CD14-positive monocyte (primary cell): ENCODE measurements around the gene SETD1A. TPM values are rescaled to one million over a fixed set of nuclear protein-coding genes. Genes with fewer than 3 reads are reported as not detected.

Experiments used
- DNase-seq, 3 donors: peaks; one replicate each; pipeline ENCODE4 v3.0.0-alpha.2; 2011 to 2022
- H2AFZ ChIP-seq: 2 replicates; pipeline ENCODE4 v1.6.0; 2012; ENCODE audit warnings: mild to moderate bottlenecking, low read depth, low read length, inconsistent platforms; ENCODE audit not compliant: insufficient read depth, poor library complexity, severe bottlenecking
- H3K27ac ChIP-seq, 2 donors: 1 replicate in 1 of 2; 2 replicates in 1 of 2; pipeline ENCODE4 v1.5.1; 2012 to 2013; ENCODE audit warnings: low read length in 2 of 2, control low read depth in 1 of 2, inconsistent platforms in 1 of 2, low read depth in 1 of 2, mild to moderate bottlenecking in 1 of 2
- H3K27me3 ChIP-seq, 2 donors: one replicate each; pipeline versions ENCODE4 v1.6.0 to v1.6.1; 2011 to 2013; ENCODE audit warnings: low read length in 2 of 2; ENCODE audit not compliant: control insufficient read depth in 2 of 2, insufficient read depth in 2 of 2
- H3K36me3 ChIP-seq, 2 donors: replicated peaks in 1 of 2; 1 replicate in 1 of 2; 2 replicates in 1 of 2; pipeline versions ENCODE4 v1.5.1 to v1.6.1; 2012 to 2013; ENCODE audit warnings: low read length in 2 of 2, control low read depth in 1 of 2, inconsistent platforms in 1 of 2, mild to moderate bottlenecking in 1 of 2; ENCODE audit not compliant: insufficient read depth in 2 of 2, control insufficient read depth in 1 of 2
- H3K4me1 ChIP-seq, 2 donors: 1 replicate in 1 of 2; 2 replicates in 1 of 2; pipeline versions ENCODE4 v1.5.1 to v1.6.1; 2012 to 2013; ENCODE audit warnings: low read length in 2 of 2, control low read depth in 1 of 2, inconsistent platforms in 1 of 2, mild to moderate bottlenecking in 1 of 2, moderate library complexity in 1 of 2; ENCODE audit not compliant: insufficient read depth in 2 of 2, control insufficient read depth in 1 of 2
- H3K4me2 ChIP-seq: replicated peaks from 2 replicates; pipeline ENCODE3; 2012; ENCODE audit warnings: low read length, moderate library complexity, mild to moderate bottlenecking; ENCODE audit not compliant: poor library complexity, severe bottlenecking; ENCODE audit errors: extremely low read depth
- H3K4me3 ChIP-seq, 3 experiments: fragments of 200-600 bp in 1 of 3; sonication (generic) in 1 of 3; replicated peaks in 1 of 3; 1 replicate in 2 of 3; 2 replicates in 1 of 3; pipeline ENCODE4 v1.5.1; 2011 to 2013; ENCODE audit warnings: low read length in 3 of 3, mild to moderate bottlenecking in 3 of 3, control low read depth in 2 of 3, low read depth in 2 of 3, inconsistent platforms in 1 of 3, moderate library complexity in 1 of 3
- H3K79me2 ChIP-seq: 2 replicates; pipeline ENCODE4 v1.6.0; 2012; ENCODE audit warnings: mild to moderate bottlenecking, control low read depth, inconsistent platforms, low read length, moderate library complexity; ENCODE audit not compliant: insufficient read depth
- H3K9ac ChIP-seq: 2 replicates; pipeline ENCODE4 v1.6.0; 2017; ENCODE audit warnings: low read length, mild to moderate bottlenecking; ENCODE audit not compliant: insufficient read depth, poor library complexity, severe bottlenecking
- H3K9me3 ChIP-seq, 2 donors: replicated peaks in 1 of 2; 1 replicate in 1 of 2; 2 replicates in 1 of 2; pipeline versions ENCODE4 v1.5.1 to v1.6.1; 2012 to 2013; ENCODE audit warnings: low read length in 2 of 2, control low read depth in 1 of 2; ENCODE audit not compliant: control insufficient read depth in 1 of 2, insufficient read depth in 1 of 2
- H4K20me1 ChIP-seq: 2 replicates; pipeline ENCODE4 v1.6.0; 2012; ENCODE audit warnings: mild to moderate bottlenecking, low read length, control low read depth, moderate library complexity; ENCODE audit not compliant: insufficient read depth
- H3K27ac Mint-ChIP-seq, 7 donors: one replicate each; pipeline ENCODE4 v1.8.0; 2020; ENCODE audit warnings: mild to moderate bottlenecking in 7 of 7, mixed read lengths in 7 of 7, moderate library complexity in 6 of 7, inconsistent platforms in 2 of 7
- H3K27me3 Mint-ChIP-seq, 3 donors: one replicate each; pipeline ENCODE4 v1.8.0; 2021 to 2022; ENCODE audit warnings: low read depth in 3 of 3, mild to moderate bottlenecking in 3 of 3, mixed read lengths in 3 of 3, moderate library complexity in 3 of 3, inconsistent platforms in 1 of 3
- H3K36me3 Mint-ChIP-seq, 2 donors: one replicate each; pipeline ENCODE4 v1.8.0; 2020; ENCODE audit warnings: mixed read lengths in 2 of 2, inconsistent platforms in 1 of 2, mild to moderate bottlenecking in 1 of 2
- H3K4me1 Mint-ChIP-seq: one replicate; pipeline ENCODE4 v1.8.0; 2020; ENCODE audit warnings: mild to moderate bottlenecking, mixed read lengths
- H3K4me3 Mint-ChIP-seq, 2 donors: one replicate each; pipeline ENCODE4 v1.8.0; 2020; ENCODE audit warnings: mild to moderate bottlenecking in 2 of 2, mixed read lengths in 2 of 2, moderate library complexity in 1 of 2
- H3K9me3 Mint-ChIP-seq, 7 donors: one replicate each; pipeline ENCODE4 v1.8.0; 2020 to 2022; ENCODE audit warnings: mixed read lengths in 7 of 7, mild to moderate bottlenecking in 6 of 7, moderate library complexity in 6 of 7, inconsistent platforms in 2 of 7
- CTCF ChIP-seq: fragments of 200-600 bp; IDR thresholded peaks from one replicate; pipeline ENCODE4 v1.8.0; 2022; ENCODE audit warnings: antibody characterized with exemption, mild to moderate bottlenecking
- WGBS: methylation state at CpG from one replicate; pipeline ENCODE4 v1.1.5; 2013; ENCODE audit warnings: missing lambda C conversion rate; ENCODE audit not compliant: insufficient coverage; 5-methylcytosine and 5-hydroxymethylcytosine counted together
- intact Hi-C, 2 donors: fragments of 100-400 bp; cut with micrococcal nuclease; formaldehyde crosslinking; loops; one replicate each; pipeline versions ENCODE4 v1.15.0 to v1.15.1; 2023
- polyA plus RNA-seq, 3 donors: library from polyadenylated mRNA; depleted of rRNA in 1 of 3; unstranded in 2 of 3; stranded (reverse) in 1 of 3; fragments of 300-500 nt in 2 of 3; fragments of >200 nt in 1 of 3; fragmentation: Illumina TruSeq in 2 of 3; gene quantifications; 1 replicate in 2 of 3; 2 replicates in 1 of 3; pipeline ENCODE4 v1.2.3, GENCODE V29; 2012 to 2021

The SETD1A gene
- polyA plus RNA-seq, 3 donors = 0.16 to 6.6 (median 1.3) TPM

- no peak for DNase-seq
- H3K4me2 ChIP-seq = no peak overlapping the region
- H3K36me3 Mint-ChIP-seq = peaks cover 43 to 64% of the 10 kb centered on the region in 2 donors
Measured at GRCh38 chr16:30983289-30983889, 25.8 kb downstream of the SETD1A start.

More at GRCh38 chr16:30983289-30983889, 25.8 kb downstream of the SETD1A start:
- Mint-ChIP-seq H3K4me3 (no peak overlapping the region), H3K27me3 (peaks cover 0 to 2% (median 0%) of the 10 kb centered on the region in 3 donors), H3K27ac (peak overlapping the region in 5 of 7 donors; percentile 11 to 40 (median 22)), H3K9me3 (peaks cover 0 to 3% (median 0%) of the 10 kb centered on the region in 7 donors), H3K4me1 (peaks cover 4% of the 10 kb centered on the region)
- H3K79me2 ChIP-seq = no peaks in the 10 kb centered on the region
- peaks cover 5% of the 10 kb centered on the region for H4K20me1 ChIP-seq
- H3K27ac ChIP-seq = no peak overlapping the region
- peaks cover 8 to 14% of the 10 kb centered on the region in 2 donors for H3K4me1 ChIP-seq
- intact Hi-C loops = loop anchor here (10.0 kb wide), 3 partner anchors 171 to 881 kb away; partner anchors contain the start of gene PRSS36 (in 1 of the 2)
- H3K36me3 ChIP-seq = peaks cover 47 to 59% of the 10 kb centered on the region in 2 donors
- H3K27me3 ChIP-seq = no peaks in the 10 kb centered on the region
- H3K9ac ChIP-seq = no peak overlapping the region
- H3K9me3 ChIP-seq = no peaks in the 10 kb centered on the region
- no peak overlapping the region for H3K4me3 ChIP-seq
- 89% methylated on average over 25 of the region's 25 CpGs for WGBS
- H2AFZ ChIP-seq = no peak overlapping the region
- no peak for TF ChIP-seq CTCF
